HG03103 (cell line): ENCODE measurements around the gene AMPH.
"Not testable (repeated sequence)": the region's sequence is repeated elsewhere in the genome, so short reads cannot be mapped to it uniquely, and the experiment has no call there.

Source experiments
- ATAC-seq: cut with Tn5 transposase; IDR thresholded peaks from one replicate; pipeline ENCODE4 v1.9.1; 2021; ENCODE audit warnings: low read depth; ENCODE audit not compliant: unreplicated experiment

The AMPH gene

GRCh38 chr7:38360776-38361175 is 270.4 kb downstream of the AMPH start:
- no peak for ATAC-seq

- ATAC-seq: peak; percentile 73
These were observed 272.0 kb downstream of the AMPH start for GRCh38 chr7:38359071-38359601.

GRCh38 chr7:38358273-38358831 is 272.8 kb downstream of the AMPH start:
- not testable (repeated sequence) for ATAC-seq

- ATAC-seq: not testable (repeated sequence)
These were observed 276.8 kb downstream of the AMPH start for GRCh38 chr7:38354271-38354851.

- ATAC-seq: not testable (repeated sequence)
These were observed 277.7 kb downstream of the AMPH start for GRCh38 chr7:38353431-38353881.

- ATAC-seq: no peak
These were observed 279.6 kb downstream of the AMPH start for GRCh38 chr7:38351601-38352000.

- ATAC-seq: not testable (repeated sequence)
These were observed 280.4 kb downstream of the AMPH start for GRCh38 chr7:38350777-38351176.

GRCh38 chr7:38349869-38350583 is 281.1 kb downstream of the AMPH start:
- ATAC-seq: peak; percentile 67

GRCh38 chr7:38349126-38349795 is 281.9 kb downstream of the AMPH start:
- not testable (repeated sequence) for ATAC-seq

- ATAC-seq: peak; percentile 45
These were observed 285.6 kb downstream of the AMPH start for GRCh38 chr7:38345299-38346172.

- not testable (repeated sequence) for ATAC-seq
These were observed 286.4 kb downstream of the AMPH start for GRCh38 chr7:38344741-38345140.

- not testable (repeated sequence) for ATAC-seq
These were observed 289.0 kb downstream of the AMPH start for GRCh38 chr7:38342135-38342534.

- ATAC-seq: not testable (repeated sequence)
These were observed 289.9 kb downstream of the AMPH start for GRCh38 chr7:38341172-38341705.

GRCh38 chr7:38339953-38340819 is 291.0 kb downstream of the AMPH start:
- no peak for ATAC-seq

- ATAC-seq: not testable (repeated sequence)
These were observed 295.0 kb downstream of the AMPH start for GRCh38 chr7:38336148-38336515.

GRCh38 chr7:38335492-38336147 is 295.6 kb downstream of the AMPH start:
- ATAC-seq: peak; percentile 98

- ATAC-seq: no peak
These were observed 296.1 kb downstream of the AMPH start for GRCh38 chr7:38335128-38335491.

GRCh38 chr7:38334163-38334562 is 297.0 kb downstream of the AMPH start:
- no peak for ATAC-seq
